Measurements from ENCODE around the gene TMEM9.
"Not testable (repeated sequence)": the region's sequence is repeated elsewhere in the genome, so short reads cannot be mapped to it uniquely, and the experiment has no call there.

TMEM9 gene

DNA sequence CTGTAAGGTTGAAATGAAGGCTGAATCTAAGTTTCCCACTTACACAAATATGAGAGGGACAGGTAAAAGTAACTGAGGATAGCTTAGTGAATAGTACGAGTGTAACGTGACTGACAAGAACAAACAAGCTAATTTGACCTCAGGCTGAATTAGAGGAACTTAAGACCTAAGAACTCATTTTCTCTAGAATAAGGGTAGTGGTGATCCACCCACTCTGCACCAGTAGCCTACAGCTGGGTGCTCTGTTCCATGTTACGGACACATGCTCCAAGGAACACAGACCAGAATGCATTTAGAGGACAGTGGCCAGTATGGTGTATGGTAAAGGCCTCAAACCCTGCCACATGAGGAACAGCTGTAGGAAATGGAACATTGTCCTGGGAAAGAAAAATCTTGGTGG is 14.9 kb upstream of the TMEM9 start:
- Mint-ChIP-seq H3K36me3 (ENCODE audit: low read depth) (no peaks in the 10 kb centered on the region), H3K9me3 (no peaks in the 10 kb centered on the region), H3K4me3 (peak overlapping the region; percentile 2 to 49 (median 48)), H3K27ac (peak overlapping the region in 1 of 3 experiments; percentile 50), H3K27me3 (ENCODE audit: low read depth) (peaks cover 10% of the 10 kb centered on the region), H3K4me1 (peaks cover 51% of the 10 kb centered on the region)
- TF ChIP-seq, protein P1, sequence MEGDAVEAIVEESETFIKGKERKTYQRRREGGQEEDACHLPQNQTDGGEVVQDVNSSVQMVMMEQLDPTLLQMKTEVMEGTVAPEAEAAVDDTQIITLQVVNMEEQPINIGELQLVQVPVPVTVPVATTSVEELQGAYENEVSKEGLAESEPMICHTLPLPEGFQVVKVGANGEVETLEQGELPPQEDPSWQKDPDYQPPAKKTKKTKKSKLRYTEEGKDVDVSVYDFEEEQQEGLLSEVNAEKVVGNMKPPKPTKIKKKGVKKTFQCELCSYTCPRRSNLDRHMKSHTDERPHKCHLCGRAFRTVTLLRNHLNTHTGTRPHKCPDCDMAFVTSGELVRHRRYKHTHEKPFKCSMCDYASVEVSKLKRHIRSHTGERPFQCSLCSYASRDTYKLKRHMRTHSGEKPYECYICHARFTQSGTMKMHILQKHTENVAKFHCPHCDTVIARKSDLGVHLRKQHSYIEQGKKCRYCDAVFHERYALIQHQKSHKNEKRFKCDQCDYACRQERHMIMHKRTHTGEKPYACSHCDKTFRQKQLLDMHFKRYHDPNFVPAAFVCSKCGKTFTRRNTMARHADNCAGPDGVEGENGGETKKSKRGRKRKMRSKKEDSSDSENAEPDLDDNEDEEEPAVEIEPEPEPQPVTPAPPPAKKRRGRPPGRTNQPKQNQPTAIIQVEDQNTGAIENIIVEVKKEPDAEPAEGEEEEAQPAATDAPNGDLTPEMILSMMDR (IDR thresholded peaks at IDR 0.05; ENCODE audit: unreplicated experiment in 3 of 3) = no peak

DNA sequence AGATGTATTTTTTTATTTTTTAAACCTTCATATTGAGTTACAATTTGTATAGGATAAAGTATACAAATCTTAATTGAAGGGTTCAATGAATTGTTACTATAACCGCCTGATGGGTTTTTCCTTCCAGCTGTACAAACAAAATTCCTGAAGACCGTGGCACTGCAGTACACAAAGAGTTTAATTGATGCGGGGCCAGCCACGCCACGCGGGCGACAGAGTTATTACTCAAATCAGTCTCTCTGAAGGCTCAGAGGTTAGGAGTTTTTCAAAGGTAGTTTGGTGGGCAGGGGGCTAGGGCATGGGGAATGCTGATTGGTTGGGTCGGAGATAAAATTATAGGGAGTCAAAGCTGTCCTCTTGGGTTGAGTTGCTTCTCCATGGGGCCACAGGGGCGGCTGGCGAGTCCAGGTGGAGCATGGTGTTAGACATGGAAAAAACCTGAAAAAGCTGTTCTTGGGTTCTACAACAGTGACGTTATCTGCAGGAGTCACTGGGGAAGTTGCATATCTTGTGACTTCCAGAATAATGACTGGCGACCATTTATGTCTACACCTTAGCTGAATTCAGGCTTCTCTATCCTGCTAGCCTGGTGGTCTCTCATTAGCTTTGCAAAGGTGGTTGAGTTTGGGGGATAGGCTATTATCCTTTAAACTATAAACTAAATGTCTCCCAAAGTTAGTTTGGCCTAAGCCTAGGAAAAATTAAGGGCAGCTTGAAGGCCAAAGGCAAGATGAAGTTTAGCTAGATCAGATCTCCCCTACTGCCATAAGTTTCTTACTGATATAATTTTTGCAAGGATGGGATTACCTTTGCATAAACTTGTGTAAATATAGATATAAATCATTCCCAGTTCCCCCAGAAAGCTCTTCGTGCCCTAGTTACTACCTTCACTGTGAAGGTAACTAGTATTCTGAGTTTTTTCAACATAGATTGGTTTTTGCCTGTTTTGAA is 13.0 kb upstream of the TMEM9 start:
- Mint-ChIP-seq H3K4me1 (peaks cover 46% of the 10 kb centered on the region), H3K27ac (peak overlapping the region; percentile 43 to 86 (median 76)), H3K36me3 (ENCODE audit: low read depth) (no peaks in the 10 kb centered on the region), H3K27me3 (ENCODE audit: low read depth) (peaks cover 10% of the 10 kb centered on the region), H3K9me3 (no peaks in the 10 kb centered on the region), H3K4me3 (peak overlapping the region in 1 of 3 experiments; percentile 13)
- TF ChIP-seq, protein P1 (IDR thresholded peaks at IDR 0.05; ENCODE audit: unreplicated experiment in 3 of 3) = no peak

DNA sequence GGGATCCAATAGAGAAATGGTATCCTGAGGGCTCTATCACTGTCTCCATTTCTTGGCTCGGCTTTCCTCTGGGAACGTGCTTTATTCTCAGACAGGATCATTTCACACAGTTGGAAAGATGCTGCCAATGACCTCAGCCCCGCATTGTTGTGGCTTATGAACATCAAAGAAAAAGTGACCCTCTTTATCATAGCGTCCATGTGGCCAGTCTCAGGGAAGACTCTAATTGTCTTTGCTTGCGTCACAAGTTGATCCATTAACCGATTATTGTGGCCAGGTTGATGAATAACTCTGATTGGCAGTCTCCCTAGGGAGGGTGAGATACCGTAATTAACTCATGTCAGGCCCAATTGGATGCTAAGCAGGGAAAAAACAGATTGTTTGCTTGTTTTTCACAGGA is 10.4 kb upstream of the TMEM9 start:
- no peaks in the 10 kb centered on the region for H3K9me3 Mint-ChIP-seq
- H3K4me1 Mint-ChIP-seq = peaks cover 32% of the 10 kb centered on the region
- no peaks in the 10 kb centered on the region for H3K36me3 Mint-ChIP-seq (ENCODE audit: low read depth)
- TF ChIP-seq, protein P1 (IDR thresholded peaks at IDR 0.05; ENCODE audit: unreplicated experiment in 3 of 3) = no peak
- no peak overlapping the region for H3K27ac Mint-ChIP-seq
- H3K4me3 Mint-ChIP-seq = no peak overlapping the region
- H3K27me3 Mint-ChIP-seq (ENCODE audit: low read depth) = peaks cover 10% of the 10 kb centered on the region

DNA sequence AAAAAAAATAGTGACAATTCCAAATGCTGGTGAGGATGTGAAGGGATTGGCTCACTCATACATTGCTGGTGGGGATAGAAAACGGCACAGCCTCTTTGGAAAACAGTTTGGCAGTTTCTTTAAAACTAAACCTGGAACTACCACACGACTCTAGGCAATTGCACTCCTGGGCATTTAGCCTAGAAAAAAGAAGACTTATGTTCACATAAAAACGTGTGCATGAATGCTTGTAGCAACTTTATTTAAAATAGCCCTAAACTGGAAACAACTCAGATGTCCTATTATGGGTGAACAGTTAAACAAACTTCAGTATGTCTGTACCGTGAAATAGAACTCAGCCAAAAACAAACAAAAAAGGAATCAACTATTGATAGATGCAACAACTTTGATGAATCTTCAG is 9.4 kb upstream of the TMEM9 start:
- Mint-ChIP-seq H3K4me1 (peaks cover 26% of the 10 kb centered on the region), H3K9me3 (no peaks in the 10 kb centered on the region), H3K27me3 (ENCODE audit: low read depth) (peaks cover 10% of the 10 kb centered on the region), H3K4me3 (no peak overlapping the region), H3K36me3 (ENCODE audit: low read depth) (no peaks in the 10 kb centered on the region), H3K27ac (no peak overlapping the region)
- TF ChIP-seq, protein P1 (IDR thresholded peaks at IDR 0.05; ENCODE audit: unreplicated experiment in 3 of 3) = no peak

DNA sequence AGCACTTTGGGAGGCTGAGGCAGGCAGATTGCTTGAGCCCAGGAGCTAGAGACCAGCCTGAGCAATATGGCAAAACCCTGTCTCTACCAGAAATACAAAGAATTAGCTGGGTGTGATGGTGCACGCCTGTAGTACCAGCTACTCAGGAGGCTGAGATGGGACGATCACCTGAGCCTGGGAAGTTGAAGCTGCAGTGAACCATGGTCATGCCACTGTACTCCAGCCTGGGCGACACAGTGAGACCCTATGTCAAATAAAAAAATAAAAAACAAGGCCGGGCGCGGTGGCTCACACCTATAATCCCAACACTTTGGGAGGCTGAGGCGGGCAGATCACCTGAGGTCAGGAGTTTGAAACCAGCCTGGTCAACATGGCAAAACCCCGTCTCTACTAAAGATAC is 8.8 kb upstream of the TMEM9 start:
- not testable (repeated sequence) for H3K4me3 Mint-ChIP-seq; H3K36me3 Mint-ChIP-seq (ENCODE audit: low read depth); H3K27me3 Mint-ChIP-seq (ENCODE audit: low read depth); H3K9me3 Mint-ChIP-seq; H3K27ac Mint-ChIP-seq
- H3K4me1 Mint-ChIP-seq = peaks cover 26% of the 10 kb centered on the region

DNA sequence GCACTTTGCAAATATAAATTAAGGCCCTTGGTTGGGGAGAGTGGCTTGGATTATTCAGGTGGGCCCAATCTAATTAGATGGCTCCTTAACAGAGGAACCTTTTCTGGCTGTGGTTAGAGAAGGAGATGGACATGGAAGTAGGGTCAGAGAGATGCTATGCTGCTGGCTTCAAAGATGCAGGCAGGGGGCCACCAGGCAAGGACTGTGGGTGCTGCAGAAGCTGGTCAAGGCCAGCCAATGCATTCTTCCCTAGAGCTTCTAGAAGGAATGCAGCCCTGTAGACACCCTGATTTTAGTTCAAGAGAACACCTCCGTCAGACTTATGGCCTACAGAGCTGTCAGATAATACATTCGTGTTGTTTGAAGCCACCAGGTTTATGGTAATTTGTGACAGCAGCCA is 3.7 kb upstream of the TMEM9 start:
- TF ChIP-seq, protein P1 (IDR thresholded peaks at IDR 0.05; ENCODE audit: unreplicated experiment in 3 of 3) = no peak
- Mint-ChIP-seq H3K9me3 (no peaks in the 10 kb centered on the region), H3K27me3 (ENCODE audit: low read depth) (peaks cover 3% of the 10 kb centered on the region), H3K4me1 (peaks cover 35% of the 10 kb centered on the region), H3K36me3 (ENCODE audit: low read depth) (no peaks in the 10 kb centered on the region), H3K4me3 (no peak overlapping the region), H3K27ac (peak overlapping the region in 1 of 3 experiments; percentile 34)
